ENCODE measurements around the gene PLS3.

The PLS3 gene

GRCh38 chrX:115696939-115697338 is 136.0 kb downstream of the PLS3 start:
- DNase-seq: no peak

GRCh38 chrX:115697806-115698205 is 136.8 kb downstream of the PLS3 start:
- DNase-seq: no peak
